Renal cortical epithelial cell (primary cell): ENCODE data around the gene SLC10A7. TPM values are rescaled to one million over a fixed set of nuclear protein-coding genes. Genes with fewer than 3 reads are reported as not detected.

Experiments used
- DNase-seq: peaks from one replicate; pipeline ENCODE4 v3.0.0-alpha.2; 2011; ENCODE audit warnings: low read depth
- total RNA-seq: library from RNA; depleted of rRNA; stranded (reverse); fragments of >200 nt; gene quantifications from 2 replicates; pipeline ENCODE4 v1.2.3, GENCODE V29; 2014

SLC10A7 gene
- total RNA-seq, 1 donor from 2014 or later = 8.7 TPM

GRCh38 chr4:146257511-146257910 is 264.2 kb downstream of the SLC10A7 start:
- no peak for DNase-seq

GRCh38 chr4:146256328-146256727 is 265.4 kb downstream of the SLC10A7 start:
- DNase-seq = no peak

GRCh38 chr4:146255874-146256273 is 265.9 kb downstream of the SLC10A7 start:
- DNase-seq = peak; percentile 7

GRCh38 chr4:146255463-146255862 is 266.3 kb downstream of the SLC10A7 start:
- DNase-seq = no peak

GRCh38 chr4:146252969-146253611 is 268.6 kb downstream of the SLC10A7 start:
- DNase-seq = no peak

- DNase-seq = no peak
These were observed 274.4 kb downstream of the SLC10A7 start for GRCh38 chr4:146247356-146247755.

GRCh38 chr4:146246381-146246780 is 275.4 kb downstream of the SLC10A7 start:
- DNase-seq = no peak

GRCh38 chr4:146245850-146246249 is 275.9 kb downstream of the SLC10A7 start:
- no peak for DNase-seq

GRCh38 chr4:146245246-146245645 is 276.5 kb downstream of the SLC10A7 start:
- no peak for DNase-seq

GRCh38 chr4:146244496-146244895 is 277.2 kb downstream of the SLC10A7 start:
- no peak for DNase-seq

GRCh38 chr4:146243883-146244277 is 277.9 kb downstream of the SLC10A7 start:
- no peak for DNase-seq

- no peak for DNase-seq
These were observed 278.4 kb downstream of the SLC10A7 start for GRCh38 chr4:146243141-146243882.

GRCh38 chr4:146238107-146238506 is 283.6 kb downstream of the SLC10A7 start:
- no peak for DNase-seq

- no peak for DNase-seq
These were observed 284.6 kb downstream of the SLC10A7 start for GRCh38 chr4:146237092-146237491.

GRCh38 chr4:146236216-146236615 is 285.5 kb downstream of the SLC10A7 start:
- DNase-seq = no peak

- DNase-seq = no peak
These were observed 286.0 kb downstream of the SLC10A7 start for GRCh38 chr4:146235654-146236177.

- DNase-seq = no peak
These were observed 289.5 kb downstream of the SLC10A7 start for GRCh38 chr4:146232131-146232722.

GRCh38 chr4:146229406-146229805 is 292.3 kb downstream of the SLC10A7 start:
- DNase-seq = no peak

- DNase-seq = no peak
These were observed 297.3 kb downstream of the SLC10A7 start for GRCh38 chr4:146224326-146224966.

- DNase-seq = peak; percentile 32
These were observed 299.4 kb downstream of the SLC10A7 start for GRCh38 chr4:146222313-146222712.

GRCh38 chr4:146214238-146214637 is 307.5 kb downstream of the SLC10A7 start, which contains the start of gene REELD1:
Gene REELD1, plus strand, starts transcription at chr4:146214538. Its CDS starts 2,415 bp downstream, at chr4:146216953.
- no peak for DNase-seq

- no peak for DNase-seq
These were observed 309.0 kb downstream of the SLC10A7 start for GRCh38 chr4:146212781-146213180.
